Measurements from ENCODE around the gene RASGRF1.

The RASGRF1 gene

GRCh38 chr15:79046691-79047404, 43.7 kb downstream of the RASGRF1 start:
- DNase-seq (ENCODE audit: low read depth): no peak
- H3K4me3 ChIP-seq (ENCODE audit: low read depth, low read length): no peak overlapping the region
- TF ChIP-seq POLR2A (IDR thresholded peaks at IDR 0.05; ENCODE audit: extremely low read depth, insufficient read length): no peak
- TF ChIP-seq CTCF (IDR thresholded peaks at IDR 0.05; ENCODE audit: low read depth, low read length): no peak
- TF ChIP-seq MAX (IDR thresholded peaks at IDR 0.05; ENCODE audit: low read depth, low read length): no peak
- TF ChIP-seq MYC (IDR thresholded peaks at IDR 0.05; ENCODE audit: low read depth, low read length): no peak

- H3K4me3 ChIP-seq (ENCODE audit: low read depth, low read length): no peak overlapping the region
- DNase-seq (ENCODE audit: low read depth): no peak
- TF ChIP-seq POLR2A (IDR thresholded peaks at IDR 0.05; ENCODE audit: extremely low read depth, insufficient read length) (no peak), CTCF (IDR thresholded peaks at IDR 0.05; ENCODE audit: low read depth, low read length) (no peak), MAX (IDR thresholded peaks at IDR 0.05; ENCODE audit: low read depth, low read length) (no peak), MYC (IDR thresholded peaks at IDR 0.05; ENCODE audit: low read depth, low read length) (no peak)
These were observed 45.5 kb downstream of the RASGRF1 start for GRCh38 chr15:79045041-79045440.

- DNase-seq (ENCODE audit: low read depth): no peak
- TF ChIP-seq MYC (IDR thresholded peaks at IDR 0.05; ENCODE audit: low read depth, low read length): no peak
- TF ChIP-seq MAX (IDR thresholded peaks at IDR 0.05; ENCODE audit: low read depth, low read length): no peak
- TF ChIP-seq CTCF (IDR thresholded peaks at IDR 0.05; ENCODE audit: low read depth, low read length): no peak
- TF ChIP-seq POLR2A (IDR thresholded peaks at IDR 0.05; ENCODE audit: extremely low read depth, insufficient read length): no peak
- no peak overlapping the region for H3K4me3 ChIP-seq (ENCODE audit: low read depth, low read length)
These were observed 48.2 kb downstream of the RASGRF1 start for GRCh38 chr15:79042213-79042928.

GRCh38 chr15:79041601-79042168, 48.9 kb downstream of the RASGRF1 start:
- no peak for TF ChIP-seq MYC (IDR thresholded peaks at IDR 0.05; ENCODE audit: low read depth, low read length)
- TF ChIP-seq MAX (IDR thresholded peaks at IDR 0.05; ENCODE audit: low read depth, low read length): no peak
- no peak for TF ChIP-seq CTCF (IDR thresholded peaks at IDR 0.05; ENCODE audit: low read depth, low read length)
- TF ChIP-seq POLR2A (IDR thresholded peaks at IDR 0.05; ENCODE audit: extremely low read depth, insufficient read length): no peak
- DNase-seq (ENCODE audit: low read depth): no peak
- no peak overlapping the region for H3K4me3 ChIP-seq (ENCODE audit: low read depth, low read length)

GRCh38 chr15:79037848-79038247, 52.7 kb downstream of the RASGRF1 start:
- H3K4me3 ChIP-seq (ENCODE audit: low read depth, low read length): no peak overlapping the region
- TF ChIP-seq POLR2A (IDR thresholded peaks at IDR 0.05; ENCODE audit: extremely low read depth, insufficient read length) (no peak), MAX (IDR thresholded peaks at IDR 0.05; ENCODE audit: low read depth, low read length) (no peak), CTCF (IDR thresholded peaks at IDR 0.05; ENCODE audit: low read depth, low read length) (no peak), MYC (IDR thresholded peaks at IDR 0.05; ENCODE audit: low read depth, low read length) (no peak)
- DNase-seq (ENCODE audit: low read depth): no peak

All from NB4 (cell line).